A549 (cell line): ENCODE results near the gene CEL. TPM values are rescaled to one million over a fixed set of nuclear protein-coding genes. Genes with fewer than 3 reads are reported as not detected.

ENCODE experiments used
- ATAC-seq, 2 experiments: fragments of 200-7000 bp in 1 of 2; fragments of >200 bp in 1 of 2; cut with Nextera tagmentation in 1 of 2; cut with Tn5 transposase in 1 of 2; 3 replicates each; pipeline versions ENCODE4 v1.8.0 to v1.9.1; 2018 to 2020; ENCODE audit warnings: mild to moderate bottlenecking in 1 of 2, moderate library complexity in 1 of 2
- CTCF ChIA-PET: fragments of 300-600 bp; sonication (Branson Sonifier 250); formaldehyde crosslinking; extraction: SDS; loops from one replicate; lab custom pipeline; 2021; ENCODE audit warnings: antibody characterized with exemption, inconsistent platforms; lab: Yijun Ruan, JAX
- POLR2A ChIA-PET: fragments of 350-600 bp; formaldehyde crosslinking; extraction: SDS; loops from one replicate; lab custom pipeline; 2021; ENCODE audit warnings: antibody characterized with exemption, inconsistent platforms; lab: Yijun Ruan, JAX
- DNase-seq, 2 experiments: peaks; one replicate each; pipeline versions ENCODE4 v3.0.0 to v3.0.0-alpha.2; 2011 to 2016; ENCODE audit warnings: low read depth in 1 of 2, low spot score in 1 of 2
- FAIRE-seq: peaks from 2 replicates; lab custom pipeline; 2011; peaks lifted over from hg19 to GRCh38; lab: Jason Lieb, UNC
- H3K27ac ChIP-seq, 2 experiments: fragments of >200 bp; sonication (Bioruptor Twin); formaldehyde crosslinking; 3 replicates each; pipeline ENCODE4 v1.5.1; 2016 to 2017
- H3K4me1 ChIP-seq: fragments of >200 bp; sonication (Bioruptor Twin); formaldehyde crosslinking; 3 replicates; pipeline ENCODE4 v1.6.1; 2016
- H3K4me2 ChIP-seq: fragments of >200 bp; sonication (Bioruptor Twin); formaldehyde crosslinking; 3 replicates; pipeline ENCODE4 v1.6.1; 2016
- H3K4me3 ChIP-seq: fragments of >200 bp; sonication (Bioruptor Twin); formaldehyde crosslinking; 3 replicates; pipeline ENCODE4 v1.5.1; 2016
- H3K9me3 ChIP-seq: fragments of >200 bp; sonication (Bioruptor Twin); formaldehyde crosslinking; 3 replicates; pipeline ENCODE4 v1.6.1; 2016
- BHLHE40 ChIP-seq: IDR thresholded peaks from 2 replicates; pipeline ENCODE4 v1.6.1; 2012; ENCODE audit warnings: low read depth, low read length, inconsistent platforms
- CBX2 ChIP-seq: fragments of 200-600 bp; sonication (generic); IDR thresholded peaks from 2 replicates; pipeline ENCODE4 v1.6.1; 2016; ENCODE audit warnings: low read depth, mild to moderate bottlenecking, borderline replicate concordance
- CEBPB ChIP-seq, 2 experiments: fragments of >200 bp in 1 of 2; sonication (Bioruptor Twin) in 1 of 2; formaldehyde crosslinking in 1 of 2; IDR thresholded peaks; 2 replicates each; pipeline ENCODE4 v1.6.1; 2012 to 2016
- CHD2 ChIP-seq: fragments of 150-350 bp; IDR thresholded peaks from 2 replicates; pipeline ENCODE4 v1.6.1; 2014; ENCODE audit warnings: low read length; ENCODE audit not compliant: partially characterized antibody
- CHD4 ChIP-seq: fragments of 200-600 bp; sonication (generic); IDR thresholded peaks from 2 replicates; pipeline ENCODE4 v1.6.1; 2016; ENCODE audit warnings: antibody characterized with exemption, mild to moderate bottlenecking, borderline replicate concordance
- EHMT2 ChIP-seq: fragments of 200-600 bp; sonication (generic); IDR thresholded peaks from 2 replicates; pipeline ENCODE4 v1.6.1; 2016; ENCODE audit warnings: antibody characterized with exemption, low read depth, mild to moderate bottlenecking, moderate library complexity
- ESRRA ChIP-seq: fragments of 150-350 bp; IDR thresholded peaks from 2 replicates; pipeline ENCODE4 v1.6.1; 2014; ENCODE audit warnings: mild to moderate bottlenecking, low read length, borderline replicate concordance
- FOSB ChIP-seq: fragments of 250-450 bp; sonication (Bioruptor Pico); IDR thresholded peaks from 2 replicates; pipeline ENCODE4 v1.5.0; 2020; ENCODE audit warnings: mild to moderate bottlenecking, moderate library complexity
- FOSL2 ChIP-seq, 2 experiments: fragments of 450-650 bp in 1 of 2; fragments of >200 bp in 1 of 2; sonication (Bioruptor Twin) in 1 of 2; formaldehyde crosslinking; IDR thresholded peaks; 2 replicates each; pipeline versions ENCODE4 v1.5.0 to v1.6.1; 2016 to 2020; ENCODE audit warnings: mild to moderate bottlenecking in 1 of 2, moderate library complexity in 1 of 2
- GATA3 ChIP-seq: IDR thresholded peaks from 2 replicates; pipeline ENCODE4 v1.6.1; 2012; ENCODE audit warnings: borderline replicate concordance
- HDAC2 ChIP-seq: fragments of 200-600 bp; sonication (generic); IDR thresholded peaks from 2 replicates; pipeline ENCODE4 v1.6.1; 2016
- HOXB13 ChIP-seq: fragments of 250-450 bp; sonication (Bioruptor Pico); IDR thresholded peaks from 2 replicates; pipeline ENCODE4 v1.5.0; 2020; ENCODE audit warnings: low read depth, mild to moderate bottlenecking, moderate library complexity
- HOXB5 ChIP-seq: fragments of 250-450 bp; sonication (Bioruptor Pico); IDR thresholded peaks from 2 replicates; pipeline ENCODE4 v1.5.0; 2020; ENCODE audit warnings: mild to moderate bottlenecking, moderate library complexity
- JUNB ChIP-seq: fragments of >200 bp; sonication (Bioruptor Twin); formaldehyde crosslinking; IDR thresholded peaks from 2 replicates; pipeline ENCODE4 v1.6.1; 2016
- MAFK ChIP-seq: fragments of 450-650 bp; IDR thresholded peaks from 2 replicates; pipeline ENCODE4 v1.6.1; 2014; ENCODE audit not compliant: partially characterized antibody
- NFE2L2 ChIP-seq: fragments of 150-350 bp; conservative IDR thresholded peaks from 2 replicates; pipeline ENCODE4 v1.6.1; 2014; ENCODE audit warnings: low read length
- NPAS2 ChIP-seq: fragments of 250-450 bp; sonication (Bioruptor Pico); IDR thresholded peaks from 2 replicates; pipeline ENCODE4 v1.8.0; 2022; ENCODE audit warnings: mild to moderate bottlenecking, moderate library complexity, borderline replicate concordance
- NR3C1 ChIP-seq: fragments of >200 bp; sonication (Bioruptor Twin); formaldehyde crosslinking; IDR thresholded peaks from 3 replicates; pipeline ENCODE4 v1.6.1; 2017
- PHF8 ChIP-seq: fragments of 200-600 bp; sonication (generic); IDR thresholded peaks from 2 replicates; pipeline ENCODE4 v1.6.1; 2016; ENCODE audit warnings: low read depth, mild to moderate bottlenecking, antibody characterized with exemption, moderate library complexity, borderline replicate concordance
- RNF2 ChIP-seq: fragments of 200-600 bp; sonication (generic); IDR thresholded peaks from 2 replicates; pipeline ENCODE4 v1.6.1; 2016; ENCODE audit warnings: low read depth, mild to moderate bottlenecking, antibody characterized with exemption, moderate library complexity, borderline replicate concordance
- SMC3 ChIP-seq: fragments of >200 bp; sonication (Bioruptor Twin); formaldehyde crosslinking; IDR thresholded peaks from 3 replicates; pipeline ENCODE4 v1.6.1; 2018; ENCODE audit warnings: inconsistent platforms
- SREBF2 ChIP-seq: fragments of 450-650 bp; IDR thresholded peaks from 2 replicates; pipeline ENCODE4 v1.6.1; 2014; ENCODE audit warnings: mild to moderate bottlenecking, moderate library complexity
- TFCP2L1 ChIP-seq: fragments of 250-450 bp; sonication (Bioruptor Pico); IDR thresholded peaks from 2 replicates; pipeline ENCODE4 v1.5.0; 2021; ENCODE audit warnings: mild to moderate bottlenecking
- TP53 ChIP-seq: fragments of 250-450 bp; sonication (Bioruptor Pico); IDR thresholded peaks from 2 replicates; pipeline ENCODE4 v1.5.0; 2021; ENCODE audit warnings: mild to moderate bottlenecking, moderate library complexity
- ZFP36 ChIP-seq: fragments of 450-650 bp; IDR thresholded peaks from 2 replicates; pipeline ENCODE4 v1.6.1; 2014; ENCODE audit warnings: borderline replicate concordance; ENCODE audit not compliant: partially characterized antibody
- ZNF302 ChIP-seq: fragments of 250-450 bp; sonication (Bioruptor Pico); IDR thresholded peaks from 2 replicates; pipeline ENCODE4 v1.9.0; 2021; ENCODE audit warnings: inconsistent platforms, mild to moderate bottlenecking, moderate library complexity
- ZSCAN20 ChIP-seq: fragments of 250-450 bp; sonication (Bioruptor Pico); IDR thresholded peaks from 2 replicates; pipeline ENCODE4 v1.8.0; 2022; ENCODE audit warnings: mild to moderate bottlenecking, moderate library complexity
- WGBS: methylation state at CpG from one replicate; pipeline ENCODE4 v1.1.6; 2017; ENCODE audit errors: missing lambda C conversion rate; 5-methylcytosine and 5-hydroxymethylcytosine counted together
- polyA plus RNA-seq, 4 experiments: library from polyadenylated mRNA; depleted of rRNA in 3 of 4; stranded (reverse); fragments of >200 nt; fragmentation: RNase III in 1 of 4; extraction: RNeasy Plus Mini Kit Qiagen cat#74134 plus additional on column Dnase treatment in 1 of 4; gene quantifications; 2 replicates in 3 of 4; 3 replicates in 1 of 4; pipeline ENCODE4 v1.2.3, GENCODE V29; 2011 to 2017
- TF ChIP-seq, protein P1 (sequence below): fragments of >200 bp; sonication (Bioruptor Twin); formaldehyde crosslinking; IDR thresholded peaks from 2 replicates; pipeline ENCODE4 v1.6.1; 2016
- TF ChIP-seq, protein P2 (sequence below): fragments of >200 bp; sonication (Bioruptor Twin); formaldehyde crosslinking; IDR thresholded peaks from 3 replicates; pipeline ENCODE4 v1.6.1; 2016
- TF ChIP-seq, protein P3 (sequence below): IDR thresholded peaks from 2 replicates; pipeline ENCODE4 v1.6.1; 2012

CEL gene
- polyA plus RNA-seq, 2 of the 4 experiments (the other 2 are of a cell fraction), result 0.23 to 0.68 TPM

- H3K4me1 ChIP-seq, result no peaks in the 10 kb centered on the region
- POLR2A ChIA-PET, result no interaction called here
- H3K27ac ChIP-seq, result no peak overlapping the region
- DNase-seq (no peak), FAIRE-seq (no peak), ATAC-seq (no peak)
- H3K4me2 ChIP-seq, result no peak overlapping the region
- CTCF ChIA-PET, result interaction anchor here (1.4 kb wide), 1 partner anchor 60 kb away, joined by 3 read pairs; no protein-coding TSS in a partner anchor
- 53% methylated on average over 7 of the region's 7 CpGs for WGBS
- TF ChIP-seq RNF2, result no peak
- TF ChIP-seq SMC3, result no peak
- no peak for TF ChIP-seq NR3C1
- no peak for TF ChIP-seq CBX2
- no peak for TF ChIP-seq SREBF2
- TF ChIP-seq EHMT2, result no peak
- no peak for TF ChIP-seq GATA3
- no peak for TF ChIP-seq TP53 (CRISPR knock-in tag)
- TF ChIP-seq, protein P1, sequence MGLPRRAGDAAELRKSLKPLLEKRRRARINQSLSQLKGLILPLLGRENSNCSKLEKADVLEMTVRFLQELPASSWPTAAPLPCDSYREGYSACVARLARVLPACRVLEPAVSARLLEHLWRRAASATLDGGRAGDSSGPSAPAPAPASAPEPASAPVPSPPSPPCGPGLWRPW, result no peak
- TF ChIP-seq TFCP2L1 (CRISPR knock-in tag), result no peak
- TF ChIP-seq ZFP36, result no peak
- no peak for TF ChIP-seq ZNF302 (CRISPR knock-in tag)
- no peak for TF ChIP-seq CEBPB (IDR thresholded peaks at IDR 0.05)
- TF ChIP-seq, protein P2, sequence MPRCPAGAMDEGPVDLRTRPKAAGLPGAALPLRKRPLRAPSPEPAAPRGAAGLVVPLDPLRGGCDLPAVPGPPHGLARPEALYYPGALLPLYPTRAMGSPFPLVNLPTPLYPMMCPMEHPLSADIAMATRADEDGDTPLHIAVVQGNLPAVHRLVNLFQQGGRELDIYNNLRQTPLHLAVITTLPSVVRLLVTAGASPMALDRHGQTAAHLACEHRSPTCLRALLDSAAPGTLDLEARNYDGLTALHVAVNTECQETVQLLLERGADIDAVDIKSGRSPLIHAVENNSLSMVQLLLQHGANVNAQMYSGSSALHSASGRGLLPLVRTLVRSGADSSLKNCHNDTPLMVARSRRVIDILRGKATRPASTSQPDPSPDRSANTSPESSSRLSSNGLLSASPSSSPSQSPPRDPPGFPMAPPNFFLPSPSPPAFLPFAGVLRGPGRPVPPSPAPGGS, result no peak
- no peak overlapping the region for H3K4me3 ChIP-seq
- no peaks in the 10 kb centered on the region for H3K9me3 ChIP-seq
Measured at GRCh38 chr9:133087429-133088145, 25.8 kb downstream of the CEL start.

DNA sequence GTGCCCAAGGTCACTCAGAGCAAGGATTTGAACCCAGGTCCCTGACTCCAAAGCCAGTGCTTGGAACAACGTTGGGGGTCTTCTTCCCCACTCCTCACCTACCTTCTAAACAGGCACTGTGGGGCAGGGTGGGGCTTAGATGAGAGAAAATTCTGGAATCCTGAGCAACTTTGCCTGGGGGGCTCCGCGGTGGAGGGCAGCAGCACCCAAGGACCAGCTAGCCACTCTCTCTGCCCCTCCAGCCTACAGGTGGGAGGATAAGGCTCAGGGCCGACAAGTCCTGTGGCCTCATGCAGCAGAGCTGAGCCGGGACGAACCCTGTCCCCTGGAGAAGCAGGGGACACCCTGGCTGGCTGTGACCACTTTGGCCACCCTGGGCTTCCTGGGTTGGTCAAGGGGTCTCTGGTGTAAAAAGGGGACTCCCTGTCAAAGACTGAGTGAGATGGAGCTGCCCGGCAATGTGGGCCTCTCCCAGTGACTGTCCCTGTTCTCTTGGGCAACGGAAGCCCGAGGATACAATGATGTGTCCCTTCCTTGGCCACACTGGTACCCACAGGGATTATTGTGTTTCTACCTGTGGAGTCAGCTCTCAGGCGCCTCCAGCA, 26.5 kb downstream of the CEL start:
- H3K9me3 ChIP-seq, result no peaks in the 10 kb centered on the region
- no peak overlapping the region for H3K4me2 ChIP-seq
- ChIA-PET CTCF (interaction anchor here (1.2 to 5.2 kb wide), 4 partner anchors 9 to 98 kb away, joined by 3 to 39 read pairs (median 4); no protein-coding TSS in a partner anchor), POLR2A (no interaction called here)
- TF ChIP-seq JUNB (no peak), ZSCAN20 (CRISPR knock-in tag) (no peak), CHD2 (no peak), NPAS2 (CRISPR knock-in tag) (no peak), HOXB5 (no peak), HOXB13 (CRISPR knock-in tag) (no peak), GATA3 (no peak)
- TF ChIP-seq, all 56 proteins: peak for 0
- Histone ChIP-seq H3K27ac (no peak overlapping the region), H3K4me1 (no peaks in the 10 kb centered on the region), H3K4me3 (no peak overlapping the region)
- WGBS, result 72% methylated on average over 9 of the region's 10 CpGs
- FAIRE-seq (no peak), ATAC-seq (no peak), DNase-seq (no peak)

GRCh38 chr9:133088756-133089155, 27.0 kb downstream of the CEL start:
- ATAC-seq (no peak), DNase-seq (no peak), FAIRE-seq (no peak)
- 83% methylated on average over 7 of the region's 7 CpGs for WGBS
- ChIA-PET CTCF (interaction anchor here (1.2 to 5.2 kb wide), 5 partner anchors 9 to 97 kb away, joined by 3 to 39 read pairs (median 5); no protein-coding TSS in a partner anchor), POLR2A (no interaction called here)
- Histone ChIP-seq H3K4me2 (no peak overlapping the region), H3K4me1 (no peaks in the 10 kb centered on the region), H3K9me3 (no peaks in the 10 kb centered on the region), H3K27ac (no peak overlapping the region), H3K4me3 (no peak overlapping the region)
- no peak for TF ChIP-seq NFE2L2
- no peak for TF ChIP-seq TP53 (CRISPR knock-in tag)
- no peak for TF ChIP-seq FOSL2 (IDR thresholded peaks at IDR 0.05)
- no peak for TF ChIP-seq FOSL2 (CRISPR knock-in tag; IDR thresholded peaks at IDR 0.05)
- no peak for TF ChIP-seq PHF8
- TF ChIP-seq HOXB5, result no peak
- no peak for TF ChIP-seq HDAC2
- TF ChIP-seq, protein P3, sequence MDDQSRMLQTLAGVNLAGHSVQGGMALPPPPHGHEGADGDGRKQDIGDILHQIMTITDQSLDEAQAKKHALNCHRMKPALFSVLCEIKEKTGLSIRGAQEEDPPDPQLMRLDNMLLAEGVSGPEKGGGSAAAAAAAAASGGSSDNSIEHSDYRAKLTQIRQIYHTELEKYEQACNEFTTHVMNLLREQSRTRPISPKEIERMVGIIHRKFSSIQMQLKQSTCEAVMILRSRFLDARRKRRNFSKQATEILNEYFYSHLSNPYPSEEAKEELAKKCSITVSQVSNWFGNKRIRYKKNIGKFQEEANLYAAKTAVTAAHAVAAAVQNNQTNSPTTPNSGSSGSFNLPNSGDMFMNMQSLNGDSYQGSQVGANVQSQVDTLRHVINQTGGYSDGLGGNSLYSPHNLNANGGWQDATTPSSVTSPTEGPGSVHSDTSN, result no peak
- TF ChIP-seq BHLHE40, result no peak
- no peak for TF ChIP-seq FOSB (CRISPR knock-in tag)
- no peak for TF ChIP-seq MAFK
- no peak for TF ChIP-seq EHMT2
- TF ChIP-seq CHD4, result no peak
- TF ChIP-seq, protein P2, result no peak
- TF ChIP-seq ZSCAN20 (CRISPR knock-in tag), result no peak
- no peak for TF ChIP-seq NR3C1
- no peak for TF ChIP-seq ESRRA
